Fibroblast of pulmonary artery (primary cell): Measurements from ENCODE around the gene ABCB11.

Experiments
- DNase-seq: peaks from one replicate; pipeline ENCODE4 v3.0.0-alpha.2; 2010; ENCODE audit warnings: low read depth
- H3K4me3 ChIP-seq: replicated peaks from 2 replicates; pipeline ENCODE4 v1.5.1; 2011; ENCODE audit warnings: low read depth, mild to moderate bottlenecking, control low read depth, low read length, moderate library complexity
- CTCF ChIP-seq: IDR thresholded peaks from 2 replicates; pipeline ENCODE4 v1.5.1; 2011; ENCODE audit warnings: mild to moderate bottlenecking, control low read depth, low read length, inconsistent platforms; ENCODE audit errors: missing control alignments

The ABCB11 gene

GRCh38 chr2:169027234-169027633 is 3.9 kb downstream of the ABCB11 start:
- no peak for TF ChIP-seq CTCF
- no peak for DNase-seq
- H3K4me3 ChIP-seq = no peak overlapping the region

- TF ChIP-seq CTCF = no peak
- no peak overlapping the region for H3K4me3 ChIP-seq
- no peak for DNase-seq
Observed at GRCh38 chr2:169026056-169026455, 5.1 kb downstream of the ABCB11 start.

GRCh38 chr2:169023161-169023560 is 8.0 kb downstream of the ABCB11 start:
- DNase-seq = no peak
- no peak overlapping the region for H3K4me3 ChIP-seq
- no peak for TF ChIP-seq CTCF

GRCh38 chr2:169018390-169018789 is 12.7 kb downstream of the ABCB11 start:
- H3K4me3 ChIP-seq = no peak overlapping the region
- TF ChIP-seq CTCF = no peak
- no peak for DNase-seq

- TF ChIP-seq CTCF = no peak
- H3K4me3 ChIP-seq = no peak overlapping the region
- DNase-seq = no peak
Observed at GRCh38 chr2:169015943-169016342, 15.2 kb downstream of the ABCB11 start.

- no peak overlapping the region for H3K4me3 ChIP-seq
- TF ChIP-seq CTCF = no peak
- no peak for DNase-seq
Observed at GRCh38 chr2:169014780-169015179, 16.3 kb downstream of the ABCB11 start.

GRCh38 chr2:169013628-169014026 is 17.5 kb downstream of the ABCB11 start:
- H3K4me3 ChIP-seq = no peak overlapping the region
- TF ChIP-seq CTCF = no peak
- no peak for DNase-seq
